Suprapubic skin (tissue), 4 donors: ENCODE results near the gene AMDHD2. TPM values are rescaled to one million over a fixed set of nuclear protein-coding genes. Genes with fewer than 3 reads are reported as not detected.
"Not testable (repeated sequence)": the region's sequence is repeated elsewhere in the genome, so short reads cannot be mapped to it uniquely, and the experiment has no call there.

Experiments used
- DNase-seq, 2 donors: peaks; one replicate each; pipeline ENCODE4 v3.0.0-alpha.2; 2019; ENCODE audit warnings: low spot score in 2 of 2
- H3K27ac ChIP-seq: fragments of 200-600 bp; sonication (generic); one replicate; pipeline ENCODE4 v1.5.1; 2019
- H3K27me3 ChIP-seq: fragments of 200-600 bp; sonication (generic); one replicate; pipeline ENCODE4 v1.5.1; 2019
- H3K36me3 ChIP-seq: fragments of 200-600 bp; sonication (generic); one replicate; pipeline ENCODE4 v1.5.1; 2019
- H3K4me1 ChIP-seq: fragments of 200-600 bp; sonication (generic); one replicate; pipeline ENCODE4 v1.5.1; 2019
- H3K4me3 ChIP-seq: fragments of 200-600 bp; sonication (generic); one replicate; pipeline ENCODE4 v1.5.1; 2019; ENCODE audit warnings: mild to moderate bottlenecking
- H3K9me3 ChIP-seq: fragments of 200-600 bp; sonication (generic); one replicate; pipeline ENCODE4 v1.5.1; 2019
- CTCF ChIP-seq, 2 donors: fragments of 200-600 bp in 1 of 2; fragments of 450-650 bp in 1 of 2; sonication (generic) in 1 of 2; IDR thresholded peaks; one replicate each; pipeline ENCODE4 v1.5.1; 2016 to 2019; ENCODE audit warnings: antibody characterized with exemption in 2 of 2, mild to moderate bottlenecking in 1 of 2, moderate library complexity in 1 of 2
- WGBS: methylation state at CpG from one replicate; pipeline ENCODE4 v1.1.5; 2018; 5-methylcytosine and 5-hydroxymethylcytosine counted together
- total RNA-seq, 4 donors: library from RNA; depleted of rRNA; stranded (reverse); fragments of >200 nt; gene quantifications; one replicate each; pipeline ENCODE4 v1.1.0, GENCODE V29; 2016

Gene AMDHD2
- total RNA-seq, 4 donors from 2014 or later: 27.0 to 42.7 (median 38.0) TPM

- H3K27ac ChIP-seq, H3K27me3 ChIP-seq, H3K36me3 ChIP-seq, H3K4me3 ChIP-seq, H3K9me3 ChIP-seq, H3K4me1 ChIP-seq, DNase-seq: not testable (repeated sequence)
- 59% methylated on average over 6 of the region's 17 CpGs for WGBS
Observed at GRCh38 chr16:2560131-2560797, 40.1 kb downstream of the AMDHD2 start.

GRCh38 chr16:2560798-2561133 lies 40.6 kb downstream of the AMDHD2 start:
- not testable (repeated sequence) for H3K4me3 ChIP-seq, H3K27me3 ChIP-seq, H3K27ac ChIP-seq, H3K4me1 ChIP-seq, H3K36me3 ChIP-seq, H3K9me3 ChIP-seq
- WGBS: no CpG with 5 or more reads among the region's 4 CpGs
- TF ChIP-seq CTCF (IDR thresholded peaks at IDR 0.05): peak in 1 of 2 donors; percentile 56
- DNase-seq: peak in 1 of 2 donors; percentile 81

GRCh38 chr16:2567506-2567905 lies 47.3 kb downstream of the AMDHD2 start:
- H3K36me3 ChIP-seq, H3K4me3 ChIP-seq, H3K27ac ChIP-seq, H3K4me1 ChIP-seq, H3K27me3 ChIP-seq, DNase-seq, H3K9me3 ChIP-seq: not testable (repeated sequence)
- no CpG with 5 or more reads among the region's 6 CpGs for WGBS

- H3K36me3 ChIP-seq, H3K4me1 ChIP-seq, DNase-seq, H3K27ac ChIP-seq, H3K27me3 ChIP-seq, H3K9me3 ChIP-seq, H3K4me3 ChIP-seq: not testable (repeated sequence)
- WGBS: no CpG with 5 or more reads among the region's 11 CpGs
Observed at GRCh38 chr16:2568573-2568972, 48.4 kb downstream of the AMDHD2 start.

GRCh38 chr16:2572704-2573103 lies 52.5 kb downstream of the AMDHD2 start:
- H3K27me3 ChIP-seq, H3K4me3 ChIP-seq, DNase-seq, H3K27ac ChIP-seq, H3K36me3 ChIP-seq, H3K4me1 ChIP-seq, H3K9me3 ChIP-seq: not testable (repeated sequence)
- no CpG with 5 or more reads among the region's 6 CpGs for WGBS

GRCh38 chr16:2575839-2576238 lies 55.7 kb downstream of the AMDHD2 start:
- H3K9me3 ChIP-seq, DNase-seq, H3K36me3 ChIP-seq, H3K4me1 ChIP-seq, H3K27ac ChIP-seq, H3K27me3 ChIP-seq, H3K4me3 ChIP-seq: not testable (repeated sequence)
- WGBS: no CpG with 5 or more reads among the region's 21 CpGs

GRCh38 chr16:2577044-2577443 lies 56.9 kb downstream of the AMDHD2 start:
- H3K27ac ChIP-seq, H3K4me3 ChIP-seq, H3K4me1 ChIP-seq, H3K27me3 ChIP-seq, H3K9me3 ChIP-seq, H3K36me3 ChIP-seq, DNase-seq: not testable (repeated sequence)
- WGBS: no CpG with 5 or more reads among the region's 26 CpGs

- H3K36me3 ChIP-seq, DNase-seq, H3K9me3 ChIP-seq, H3K27me3 ChIP-seq, H3K4me1 ChIP-seq, H3K27ac ChIP-seq, H3K4me3 ChIP-seq: not testable (repeated sequence)
- no CpG with 5 or more reads among the region's 12 CpGs for WGBS
Observed at GRCh38 chr16:2578905-2579304, 58.7 kb downstream of the AMDHD2 start.

GRCh38 chr16:2580143-2580542 lies 60.0 kb downstream of the AMDHD2 start:
- WGBS: no CpG with 5 or more reads among the region's 11 CpGs
- H3K36me3 ChIP-seq: peaks cover 11% of the 10 kb centered on the region
- H3K9me3 ChIP-seq, H3K27ac ChIP-seq, DNase-seq, H3K4me3 ChIP-seq, H3K27me3 ChIP-seq, H3K4me1 ChIP-seq: not testable (repeated sequence)

- H3K36me3 ChIP-seq: peaks cover 18% of the 10 kb centered on the region
- H3K27ac ChIP-seq, H3K4me1 ChIP-seq, DNase-seq, H3K4me3 ChIP-seq, H3K27me3 ChIP-seq, H3K9me3 ChIP-seq: not testable (repeated sequence)
- no CpG with 5 or more reads among the region's 21 CpGs for WGBS
Observed at GRCh38 chr16:2580818-2581217, 60.6 kb downstream of the AMDHD2 start.

Other genes starting within 250 kb of the AMDHD2 start
- gene ABCA3, start 179.6 kb upstream of the AMDHD2 start, total RNA-seq: 10 to 100 TPM in 2 of 4 donors, 1 to 10 TPM in 2; 6.8 to 17.9 (median 11.0) TPM
- 10 to 100 TPM in 2 of 4 donors, 1 to 10 TPM in 2; 6.8 to 12.4 (median 10.1) TPM for gene CCNF, start 90.9 kb upstream of the AMDHD2 start, total RNA-seq
- 1 to 10 TPM in 3 of 4 donors, not detected in 1; 1.4 to 2.2 (median 1.6) TPM for gene TEDC2, start 60.3 kb upstream of the AMDHD2 start, total RNA-seq
- gene NTN3, start 49.1 kb upstream of the AMDHD2 start, total RNA-seq: not detected
- 10 to 100 TPM; 10.8 to 23.6 (median 16.5) TPM for gene TBC1D24, start 45.2 kb upstream of the AMDHD2 start, total RNA-seq
- 100 to 1,000 TPM; 103 to 147 (median 120) TPM for gene ATP6V0C, start 6.4 kb upstream of the AMDHD2 start, total RNA-seq
- 1 to 10 TPM in 2 of 4 donors, under 1 TPM in 1, not detected in 1; 0.34 to 3.9 (median 3.5) TPM for gene CEMP1, start 11.0 kb downstream of the AMDHD2 start, total RNA-seq
- 10 to 100 TPM; 31.6 to 49.8 (median 47.8) TPM for gene PDPK1, start 17.6 kb downstream of the AMDHD2 start, total RNA-seq
- gene KCTD5, start 162.2 kb downstream of the AMDHD2 start, total RNA-seq: 10 to 100 TPM; 46.3 to 84.4 (median 53.0) TPM
- gene PRSS27, start 199.9 kb downstream of the AMDHD2 start, total RNA-seq: 1 to 10 TPM; 1.6 to 9.5 (median 5.6) TPM
- 1,000 to 10,000 TPM in 1 of 4 donors, 100 to 1,000 TPM in 3; 484 to 1,595 (median 654) TPM for gene SRRM2, start 232.3 kb downstream of the AMDHD2 start, total RNA-seq